Fibroblast of lung (primary cell): Measurements from ENCODE around the gene RIC8B.
"Not testable (repeated sequence)": the region's sequence is repeated elsewhere in the genome, so short reads cannot be mapped to it uniquely, and the experiment has no call there.

ENCODE experiments used
- EZH2 ChIP-seq: IDR thresholded peaks from 2 replicates; pipeline ENCODE4 v1.5.1; 2012; ENCODE audit warnings: low read length, control low read depth, mild to moderate bottlenecking; ENCODE audit errors: missing control alignments
- TF ChIP-seq, protein P1 (sequence below), 2 donors: IDR thresholded peaks in 1 of 2; conservative IDR thresholded peaks in 1 of 2; 1 replicate in 1 of 2; 2 replicates in 1 of 2; pipeline ENCODE4 v1.5.1; 2011 to 2012; ENCODE audit warnings: low read length in 2 of 2, control low read depth in 1 of 2, inconsistent platforms in 1 of 2, low read depth in 1 of 2, mild to moderate bottlenecking in 1 of 2

DNA sequence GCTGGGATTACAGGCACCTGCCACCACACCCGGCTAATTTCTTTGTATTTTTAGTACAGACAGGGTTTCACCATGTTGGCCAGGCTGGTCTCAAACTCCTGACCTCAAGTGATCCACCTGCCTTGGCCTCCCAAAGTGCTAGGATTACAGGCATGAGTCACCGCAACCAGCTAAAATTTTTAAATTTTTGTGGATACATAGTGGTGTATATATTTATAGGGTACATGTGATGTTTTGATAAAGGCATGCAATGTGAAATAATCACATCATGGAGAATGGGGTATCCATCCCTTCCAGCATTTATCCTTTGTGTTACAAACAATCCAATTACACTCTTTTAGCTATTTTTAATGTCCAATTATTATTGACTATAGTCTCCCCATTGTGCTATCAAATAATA lies 147.5 kb downstream of the RIC8B start:
- not testable (repeated sequence) for TF ChIP-seq EZH2
- TF ChIP-seq, protein P1, sequence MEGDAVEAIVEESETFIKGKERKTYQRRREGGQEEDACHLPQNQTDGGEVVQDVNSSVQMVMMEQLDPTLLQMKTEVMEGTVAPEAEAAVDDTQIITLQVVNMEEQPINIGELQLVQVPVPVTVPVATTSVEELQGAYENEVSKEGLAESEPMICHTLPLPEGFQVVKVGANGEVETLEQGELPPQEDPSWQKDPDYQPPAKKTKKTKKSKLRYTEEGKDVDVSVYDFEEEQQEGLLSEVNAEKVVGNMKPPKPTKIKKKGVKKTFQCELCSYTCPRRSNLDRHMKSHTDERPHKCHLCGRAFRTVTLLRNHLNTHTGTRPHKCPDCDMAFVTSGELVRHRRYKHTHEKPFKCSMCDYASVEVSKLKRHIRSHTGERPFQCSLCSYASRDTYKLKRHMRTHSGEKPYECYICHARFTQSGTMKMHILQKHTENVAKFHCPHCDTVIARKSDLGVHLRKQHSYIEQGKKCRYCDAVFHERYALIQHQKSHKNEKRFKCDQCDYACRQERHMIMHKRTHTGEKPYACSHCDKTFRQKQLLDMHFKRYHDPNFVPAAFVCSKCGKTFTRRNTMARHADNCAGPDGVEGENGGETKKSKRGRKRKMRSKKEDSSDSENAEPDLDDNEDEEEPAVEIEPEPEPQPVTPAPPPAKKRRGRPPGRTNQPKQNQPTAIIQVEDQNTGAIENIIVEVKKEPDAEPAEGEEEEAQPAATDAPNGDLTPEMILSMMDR (conservative IDR thresholded peaks at IDR 0.05 in 1 of 2, IDR thresholded peaks at IDR 0.05 in 1 of 2; ENCODE audit: low read depth in 1 of 2, low read length in 2 of 2) = not testable (repeated sequence)
